ENCODE results near the gene GPR153. TPM values are rescaled to one million over a fixed set of nuclear protein-coding genes. Genes with fewer than 3 reads are reported as not detected.

Gene GPR153
- total RNA-seq, 1 experiment from 2014 or later: 98.7 TPM

- ChIA-PET CTCF (no interaction called here), POLR2A (ENCODE audit: unreplicated experiment) (no interaction called here)
- no peaks in the 10 kb centered on the region for H3K36me3 ChIP-seq (ENCODE audit: low read depth, low read length)
- intact Hi-C loops (cut with micrococcal nuclease): no loop called here
- H3K9me3 ChIP-seq (ENCODE audit: low read length): no peaks in the 10 kb centered on the region
- no peak overlapping the region for H3K4me3 ChIP-seq (ENCODE audit: low read length)
- no peaks in the 10 kb centered on the region for H3K9me2 ChIP-seq (replicated peaks; ENCODE audit: low read length)
- no peak for ATAC-seq
- no peak for TF ChIP-seq EZH2phosphoT487 (IDR thresholded peaks at IDR 0.05; ENCODE audit: borderline replicate concordance, low read length)
- no peak for TF ChIP-seq CTCF (conservative IDR thresholded peaks at IDR 0.05; ENCODE audit: low read depth, low read length)
- no peak overlapping the region for H3K27ac ChIP-seq (ENCODE audit: low read length)
- no peaks in the 10 kb centered on the region for H4K20me1 ChIP-seq (ENCODE audit: low read length)
- no peaks in the 10 kb centered on the region for H3K79me2 ChIP-seq (ENCODE audit: low read length)
- H3K4me2 ChIP-seq (ENCODE audit: low read length): no peak overlapping the region
- BruUV-seq (replicated peaks): no TSS peak
- no peak overlapping the region for H3K9ac ChIP-seq (ENCODE audit: low read length)
- peaks cover 9% of the 10 kb centered on the region for H3K4me1 ChIP-seq (ENCODE audit: insufficient read depth, low read length)
- no peaks in the 10 kb centered on the region for H3F3A ChIP-seq (ENCODE audit: low read length, unreplicated experiment)
- peaks cover 23% of the 10 kb centered on the region for H3K27me3 ChIP-seq (ENCODE audit: low read length)
- no peak for DNase-seq
- H2AFZ ChIP-seq (ENCODE audit: low read length): no peak overlapping the region
These were observed 19.6 kb downstream of the GPR153 start for GRCh38 chr1:6241107-6241886.

GRCh38 chr1:6239950-6240768 lies 20.7 kb downstream of the GPR153 start:
- H3K9me3 ChIP-seq (ENCODE audit: low read length): no peaks in the 10 kb centered on the region
- DNase-seq (no peak), ATAC-seq (no peak)
- no TSS peak for BruUV-seq (replicated peaks)
- no peak overlapping the region for H2AFZ ChIP-seq (ENCODE audit: low read length)
- H3K4me2 ChIP-seq (ENCODE audit: low read length): no peak overlapping the region
- no peaks in the 10 kb centered on the region for H4K20me1 ChIP-seq (ENCODE audit: low read length)
- no peaks in the 10 kb centered on the region for H3K36me3 ChIP-seq (ENCODE audit: low read depth, low read length)
- H3K79me2 ChIP-seq (ENCODE audit: low read length): peaks cover 4% of the 10 kb centered on the region
- no peak overlapping the region for H3K4me3 ChIP-seq (ENCODE audit: low read length)
- peaks cover 23% of the 10 kb centered on the region for H3K27me3 ChIP-seq (ENCODE audit: low read length)
- H3F3A ChIP-seq (ENCODE audit: low read length, unreplicated experiment): no peaks in the 10 kb centered on the region
- H3K9me2 ChIP-seq (replicated peaks; ENCODE audit: low read length): no peaks in the 10 kb centered on the region
- TF ChIP-seq EZH2 (IDR thresholded peaks at IDR 0.05; ENCODE audit: low read length, unreplicated experiment) (no peak), EZH2phosphoT487 (IDR thresholded peaks at IDR 0.05; ENCODE audit: borderline replicate concordance, low read length) (no peak), CTCF (conservative IDR thresholded peaks at IDR 0.05; ENCODE audit: low read depth, low read length) (no peak)
- H3K4me1 ChIP-seq (ENCODE audit: insufficient read depth, low read length): peaks cover under 1% of the 10 kb centered on the region; the same call in 1 of the 2 replicates
- POLR2A ChIA-PET (ENCODE audit: unreplicated experiment): no interaction called here
- no peak overlapping the region for H3K27ac ChIP-seq (ENCODE audit: low read length)
- CTCF ChIA-PET: interaction anchor here (0.5 to 0.7 kb wide), 2 partner anchors 35 to 38 kb away, joined by 3 read pairs; no protein-coding TSS in a partner anchor
- H3K9ac ChIP-seq (ENCODE audit: low read length): no peak overlapping the region
- intact Hi-C loops (cut with micrococcal nuclease): no loop called here
